Measurements from ENCODE around the gene KCNQ1. TPM values are rescaled to one million over a fixed set of nuclear protein-coding genes. Genes with fewer than 3 reads are reported as not detected.

Gene KCNQ1
- total RNA-seq, 4 donors from 2014 or later = 2.6 to 12.7 (median 4.9) TPM

DNA sequence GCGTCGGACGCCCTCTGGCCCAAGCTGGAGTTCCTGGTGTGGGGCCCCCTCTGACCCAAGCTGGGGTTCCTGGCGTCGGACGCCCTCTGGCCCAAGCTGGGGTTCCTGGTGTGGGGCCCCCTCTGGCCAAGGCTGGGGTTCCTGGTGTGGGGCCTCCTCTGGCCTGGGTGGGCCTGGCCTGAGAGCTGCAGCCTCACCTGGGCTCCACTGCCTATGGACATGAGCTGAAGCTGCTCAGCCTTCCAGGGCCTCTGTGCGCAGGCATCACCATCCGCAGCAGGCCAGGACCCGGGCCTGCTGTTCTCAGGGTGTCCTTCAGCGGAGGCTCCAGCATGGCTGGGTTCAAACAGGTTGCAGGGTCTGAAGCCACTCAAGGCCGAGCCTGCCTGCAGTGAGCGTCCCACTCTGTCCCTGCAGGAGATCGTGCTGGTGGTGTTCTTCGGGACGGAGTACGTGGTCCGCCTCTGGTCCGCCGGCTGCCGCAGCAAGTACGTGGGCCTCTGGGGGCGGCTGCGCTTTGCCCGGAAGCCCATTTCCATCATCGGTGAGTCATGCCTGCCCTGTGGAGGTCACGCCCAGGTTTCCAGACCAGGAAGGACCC, 125.5 kb downstream of the KCNQ1 start:
- Histone ChIP-seq H3K4me1 (no peaks in the 10 kb centered on the region), H3K27me3 (no peaks in the 10 kb centered on the region), H3K27ac (no peak overlapping the region), H3K4me3 (no peak overlapping the region), H3K9me3 (no peaks in the 10 kb centered on the region), H3K36me3 (no peaks in the 10 kb centered on the region)
- TF ChIP-seq, protein P1, sequence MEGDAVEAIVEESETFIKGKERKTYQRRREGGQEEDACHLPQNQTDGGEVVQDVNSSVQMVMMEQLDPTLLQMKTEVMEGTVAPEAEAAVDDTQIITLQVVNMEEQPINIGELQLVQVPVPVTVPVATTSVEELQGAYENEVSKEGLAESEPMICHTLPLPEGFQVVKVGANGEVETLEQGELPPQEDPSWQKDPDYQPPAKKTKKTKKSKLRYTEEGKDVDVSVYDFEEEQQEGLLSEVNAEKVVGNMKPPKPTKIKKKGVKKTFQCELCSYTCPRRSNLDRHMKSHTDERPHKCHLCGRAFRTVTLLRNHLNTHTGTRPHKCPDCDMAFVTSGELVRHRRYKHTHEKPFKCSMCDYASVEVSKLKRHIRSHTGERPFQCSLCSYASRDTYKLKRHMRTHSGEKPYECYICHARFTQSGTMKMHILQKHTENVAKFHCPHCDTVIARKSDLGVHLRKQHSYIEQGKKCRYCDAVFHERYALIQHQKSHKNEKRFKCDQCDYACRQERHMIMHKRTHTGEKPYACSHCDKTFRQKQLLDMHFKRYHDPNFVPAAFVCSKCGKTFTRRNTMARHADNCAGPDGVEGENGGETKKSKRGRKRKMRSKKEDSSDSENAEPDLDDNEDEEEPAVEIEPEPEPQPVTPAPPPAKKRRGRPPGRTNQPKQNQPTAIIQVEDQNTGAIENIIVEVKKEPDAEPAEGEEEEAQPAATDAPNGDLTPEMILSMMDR (IDR thresholded peaks at IDR 0.05) = no peak
- TF ChIP-seq EP300 (IDR thresholded peaks at IDR 0.05) = no peak
- TF ChIP-seq POLR2AphosphoS5 (IDR thresholded peaks at IDR 0.05) = no peak
- ATAC-seq = no peak
- no CpG with 5 or more reads among the region's 26 CpGs for WGBS, 2 donors (ENCODE audit: low coverage in 1 of 2)

DNA sequence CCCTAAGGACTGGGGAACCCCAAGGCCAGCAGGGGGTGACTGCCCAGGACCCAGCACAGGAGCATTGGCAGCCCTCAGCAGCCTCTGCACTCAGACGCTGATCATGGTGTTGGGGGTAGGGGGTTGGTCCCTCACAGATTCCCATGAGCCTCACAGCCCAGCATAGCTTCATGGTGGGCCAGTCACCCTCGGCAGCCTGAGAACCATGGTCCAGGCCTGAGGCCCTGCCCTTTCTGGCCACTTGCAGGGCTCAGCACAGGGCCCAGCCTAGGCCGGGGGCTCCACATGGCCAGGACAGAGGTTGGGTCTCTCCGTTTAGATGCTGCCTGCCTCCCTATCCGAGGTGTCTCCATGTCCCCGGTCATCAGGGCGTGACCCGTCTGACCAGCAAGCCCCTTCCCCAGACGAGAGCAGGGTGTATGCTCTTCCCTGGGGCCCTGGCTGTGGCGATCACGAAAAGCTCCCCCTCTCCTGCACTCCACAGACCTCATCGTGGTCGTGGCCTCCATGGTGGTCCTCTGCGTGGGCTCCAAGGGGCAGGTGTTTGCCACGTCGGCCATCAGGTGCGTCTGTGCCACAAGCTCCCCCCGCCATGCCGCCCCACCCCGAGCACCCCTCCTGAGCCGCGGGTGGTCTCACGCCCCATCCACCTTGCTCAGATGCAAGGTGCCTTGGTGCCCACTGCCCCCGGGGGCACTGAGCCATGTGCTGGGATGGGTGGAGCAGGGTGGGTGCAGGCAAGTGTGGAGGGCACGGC, 126.2 kb downstream of the KCNQ1 start:
- Histone ChIP-seq H3K36me3 (no peaks in the 10 kb centered on the region), H3K27ac (no peak overlapping the region), H3K9me3 (no peaks in the 10 kb centered on the region), H3K4me3 (no peak overlapping the region), H3K27me3 (no peaks in the 10 kb centered on the region), H3K4me1 (no peaks in the 10 kb centered on the region)
- ATAC-seq = no peak
- TF ChIP-seq POLR2AphosphoS5 (IDR thresholded peaks at IDR 0.05) (no peak), POLR2A (IDR thresholded peaks at IDR 0.05) (no peak), EP300 (IDR thresholded peaks at IDR 0.05) (no peak)
- TF ChIP-seq, protein P1 (IDR thresholded peaks at IDR 0.05) = no peak
- WGBS, 2 donors (ENCODE audit: low coverage in 1 of 2) = 60% methylated on average over 1 of the region's 25 CpGs; no CpG with 5 or more reads in 1 of the 2 donors

DNA sequence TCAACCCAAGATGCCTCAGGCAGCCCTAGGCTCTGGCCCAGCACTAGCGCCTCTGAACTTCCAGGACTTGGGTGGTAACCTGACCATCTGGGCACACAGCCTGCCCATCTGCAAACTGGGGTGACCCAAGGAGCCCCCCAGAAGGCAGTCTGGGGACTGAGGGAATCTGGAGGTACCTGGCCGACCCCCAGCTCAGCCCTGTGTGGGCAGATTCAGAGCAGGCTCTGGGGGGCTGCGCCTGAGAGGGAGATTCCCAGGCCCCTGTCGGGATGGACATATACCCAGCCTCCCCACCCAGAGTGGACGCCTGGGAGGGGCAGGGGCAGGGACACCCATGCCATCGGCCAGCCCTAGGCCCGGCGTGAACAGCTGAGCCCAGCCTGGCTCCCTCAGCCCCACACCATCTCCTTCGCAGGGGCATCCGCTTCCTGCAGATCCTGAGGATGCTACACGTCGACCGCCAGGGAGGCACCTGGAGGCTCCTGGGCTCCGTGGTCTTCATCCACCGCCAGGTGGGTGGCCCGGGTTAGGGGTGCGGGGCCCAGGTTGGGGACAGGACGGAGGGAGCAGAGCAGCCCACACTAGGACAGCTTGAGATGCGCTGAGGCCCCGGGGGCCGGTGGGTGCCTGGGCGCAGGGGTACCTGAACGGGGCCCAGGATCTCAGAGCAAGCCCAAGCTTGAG, 126.9 kb downstream of the KCNQ1 start:
- no CpG with 5 or more reads among the region's 23 CpGs for WGBS, 2 donors (ENCODE audit: low coverage in 1 of 2)
- ATAC-seq = no peak
- no peak for TF ChIP-seq EP300 (IDR thresholded peaks at IDR 0.05)
- Histone ChIP-seq H3K4me1 (no peaks in the 10 kb centered on the region), H3K36me3 (no peaks in the 10 kb centered on the region), H3K27me3 (no peaks in the 10 kb centered on the region), H3K9me3 (no peaks in the 10 kb centered on the region), H3K27ac (no peak overlapping the region), H3K4me3 (no peak overlapping the region)

DNA sequence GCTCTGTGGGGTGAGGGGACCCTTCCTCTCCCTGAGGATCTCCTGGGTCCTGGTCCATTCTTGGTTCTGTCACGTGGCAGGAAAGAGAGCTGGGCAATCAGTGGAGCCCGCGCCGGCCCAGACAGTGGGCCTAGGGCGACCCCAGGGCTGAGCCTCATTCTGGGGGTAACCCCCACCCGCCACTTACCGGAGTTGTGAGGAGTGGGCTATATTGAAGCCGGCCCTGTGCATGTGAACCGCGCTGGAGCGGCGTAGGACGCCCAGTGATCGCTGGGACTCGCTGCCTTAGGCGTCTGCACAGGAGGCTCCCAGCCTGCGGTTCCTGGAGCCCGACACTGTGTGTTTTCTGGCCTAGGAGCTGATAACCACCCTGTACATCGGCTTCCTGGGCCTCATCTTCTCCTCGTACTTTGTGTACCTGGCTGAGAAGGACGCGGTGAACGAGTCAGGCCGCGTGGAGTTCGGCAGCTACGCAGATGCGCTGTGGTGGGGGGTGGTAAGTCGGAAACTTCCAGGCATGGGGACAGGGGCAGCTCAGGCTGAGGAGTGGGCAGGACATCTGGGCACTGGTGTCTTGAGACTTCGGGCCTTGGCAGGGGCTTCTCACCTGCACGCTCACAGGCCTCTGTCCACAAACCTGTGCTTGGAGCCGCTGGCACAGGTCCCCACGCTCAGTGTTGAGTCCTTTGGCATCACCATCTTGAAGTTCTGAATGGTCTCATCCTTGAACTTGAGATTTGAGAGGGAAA, 127.9 kb downstream of the KCNQ1 start:
- H3K36me3 ChIP-seq = no peaks in the 10 kb centered on the region
- no peaks in the 10 kb centered on the region for H3K4me1 ChIP-seq
- no peaks in the 10 kb centered on the region for H3K27me3 ChIP-seq
- WGBS, 2 donors (ENCODE audit: low coverage in 1 of 2) = 83 to 95% methylated on average over 2 to 13 of the region's 33 CpGs
- H3K4me3 ChIP-seq = no peak overlapping the region
- no peaks in the 10 kb centered on the region for H3K9me3 ChIP-seq
- no peak for TF ChIP-seq POLR2A (IDR thresholded peaks at IDR 0.05)
- TF ChIP-seq POLR2AphosphoS5 (IDR thresholded peaks at IDR 0.05) = no peak
- TF ChIP-seq, protein P1 (IDR thresholded peaks at IDR 0.05) = no peak
- no peak for TF ChIP-seq EP300 (IDR thresholded peaks at IDR 0.05)
- no peak for ATAC-seq
- H3K27ac ChIP-seq = no peak overlapping the region

Measured in gastroesophageal sphincter (tissue), 4 donors.